ENCODE results near the gene PCK1. TPM values are rescaled to one million over a fixed set of nuclear protein-coding genes. Genes with fewer than 3 reads are reported as not detected.
"Not testable (repeated sequence)": the region's sequence is repeated elsewhere in the genome, so short reads cannot be mapped to it uniquely, and the experiment has no call there.

Gene PCK1
- not detected in 2 replicates for total RNA-seq

- no peak for DNase-seq (ENCODE audit: extremely low read depth, low read depth, low spot score)
Measured at GRCh38 chr20:57560554-57561355, at the start of gene PCK1. Gene PCK1 (plus strand): TSS chr20:57561110. CDS start chr20:57561412, 302 bp downstream.

- DNase-seq (ENCODE audit: extremely low read depth, low read depth, low spot score): not testable (repeated sequence)
Measured at GRCh38 chr20:57511709-57512108, 49.2 kb upstream of the PCK1 start.

GRCh38 chr20:57512432-57512831 is 48.5 kb upstream of the PCK1 start:
- no peak for DNase-seq (ENCODE audit: extremely low read depth, low read depth, low spot score)

- no peak for DNase-seq (ENCODE audit: extremely low read depth, low read depth, low spot score)
Measured at GRCh38 chr20:57513199-57513598, 47.7 kb upstream of the PCK1 start.

GRCh38 chr20:57514273-57514751 is 46.6 kb upstream of the PCK1 start:
- peak; percentile 22 for DNase-seq (ENCODE audit: extremely low read depth, low read depth, low spot score)

- no peak for DNase-seq (ENCODE audit: extremely low read depth, low read depth, low spot score)
Measured at GRCh38 chr20:57517904-57518303, 43.0 kb upstream of the PCK1 start.

- DNase-seq (ENCODE audit: extremely low read depth, low read depth, low spot score): no peak
Measured at GRCh38 chr20:57522380-57523140, 38.4 kb upstream of the PCK1 start.

GRCh38 chr20:57523782-57524181 is 37.1 kb upstream of the PCK1 start:
- DNase-seq (ENCODE audit: extremely low read depth, low read depth, low spot score): no peak

GRCh38 chr20:57524511-57525176 is 36.3 kb upstream of the PCK1 start, which contains the start of gene CTCFL:
Gene CTCFL (minus strand): TSS chr20:57525140. CDS start chr20:57524205, 935 bp downstream.
- no peak for DNase-seq (ENCODE audit: extremely low read depth, low read depth, low spot score)

GRCh38 chr20:57525328-57526086 is 35.4 kb upstream of the PCK1 start:
- no peak for DNase-seq (ENCODE audit: extremely low read depth, low read depth, low spot score)

GRCh38 chr20:57526087-57526884 is 34.6 kb upstream of the PCK1 start:
- DNase-seq (ENCODE audit: extremely low read depth, low read depth, low spot score): no peak

- DNase-seq (ENCODE audit: extremely low read depth, low read depth, low spot score): no peak
Measured at GRCh38 chr20:57526885-57527460, 33.9 kb upstream of the PCK1 start.

GRCh38 chr20:57527728-57528127 is 33.2 kb upstream of the PCK1 start:
- DNase-seq (ENCODE audit: extremely low read depth, low read depth, low spot score): no peak

- DNase-seq (ENCODE audit: extremely low read depth, low read depth, low spot score): no peak
Measured at GRCh38 chr20:57528148-57528547, 32.8 kb upstream of the PCK1 start.

- no peak for DNase-seq (ENCODE audit: extremely low read depth, low read depth, low spot score)
Measured at GRCh38 chr20:57529160-57529585, 31.7 kb upstream of the PCK1 start.

GRCh38 chr20:57529810-57530209 is 31.1 kb upstream of the PCK1 start:
- DNase-seq (ENCODE audit: extremely low read depth, low read depth, low spot score): no peak

GRCh38 chr20:57530327-57530981 is 30.5 kb upstream of the PCK1 start:
- no peak for DNase-seq (ENCODE audit: extremely low read depth, low read depth, low spot score)

- no peak for DNase-seq (ENCODE audit: extremely low read depth, low read depth, low spot score)
Measured at GRCh38 chr20:57532104-57532503, 28.8 kb upstream of the PCK1 start.

GRCh38 chr20:57535297-57535696 is 25.6 kb upstream of the PCK1 start:
- no peak for DNase-seq (ENCODE audit: extremely low read depth, low read depth, low spot score)

All from glomerular endothelial cell (primary cell).